KOPT-K1 (cell line): ENCODE measurements around the gene SLC25A10.

Experiments used
- H3K27ac ChIP-seq: fragments of 200-600 bp; sonication (generic); 2 replicates; pipeline ENCODE4 v1.5.1; 2016; ENCODE audit warnings: antibody characterized with exemption, mild to moderate bottlenecking, low read depth, low read length; ENCODE audit not compliant: poor library complexity, severe bottlenecking
- H3K36me3 ChIP-seq: fragments of 200-600 bp; sonication (generic); 2 replicates; pipeline ENCODE4 v1.5.1; 2017; ENCODE audit warnings: antibody characterized with exemption, mild to moderate bottlenecking, low read length, moderate library complexity; ENCODE audit not compliant: insufficient read depth
- H3K9me3 ChIP-seq: fragments of 200-600 bp; sonication (generic); 2 replicates; pipeline ENCODE4 v1.5.1; 2017; ENCODE audit warnings: antibody characterized with exemption, low read length, mild to moderate bottlenecking; ENCODE audit not compliant: insufficient read depth, poor library complexity, severe bottlenecking

SLC25A10 gene

DNA sequence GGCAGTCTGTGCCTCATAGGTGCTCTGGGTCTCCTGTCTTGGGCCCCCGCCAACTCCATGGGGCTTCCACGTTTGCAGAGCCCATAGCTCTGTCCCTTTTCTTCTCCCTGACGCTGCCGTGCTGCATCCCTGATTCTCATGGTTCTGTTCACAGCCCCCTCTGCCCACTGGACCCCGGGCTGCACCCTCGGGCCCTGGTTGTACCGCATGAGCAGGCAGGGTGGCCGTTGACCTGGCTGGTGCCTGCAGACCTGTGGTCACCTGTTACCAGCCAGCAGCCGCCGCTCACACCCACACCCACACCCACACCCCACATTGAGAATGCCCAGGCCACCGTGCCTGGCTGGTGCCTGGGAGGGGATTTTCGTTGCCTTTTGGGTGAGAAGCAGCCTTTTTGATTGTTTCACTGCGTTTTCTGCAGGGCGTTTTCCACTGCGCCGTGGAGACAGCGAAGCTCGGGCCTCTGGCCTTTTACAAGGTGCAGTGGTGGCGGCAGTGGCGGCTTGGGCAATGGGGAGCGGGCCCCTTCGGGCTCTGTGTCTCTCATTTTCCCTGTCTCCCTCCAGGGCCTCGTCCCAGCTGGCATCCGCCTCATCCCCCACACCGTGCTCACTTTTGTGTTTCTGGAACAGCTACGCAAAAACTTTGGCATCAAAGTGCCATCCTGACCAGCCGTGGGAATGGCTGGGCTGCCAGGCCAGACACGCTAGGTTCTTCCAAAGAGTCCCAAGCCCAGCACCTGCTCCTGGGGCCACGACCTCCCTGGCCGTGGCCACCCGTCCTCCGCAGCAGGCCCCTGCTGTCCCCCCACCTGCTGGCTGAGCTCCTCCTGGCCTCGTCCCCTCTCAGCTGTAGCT is 7.6 kb downstream of the SLC25A10 start:
- peaks cover 62% of the 10 kb centered on the region for H3K36me3 ChIP-seq
- H3K9me3 ChIP-seq: no peaks in the 10 kb centered on the region
- no peak overlapping the region for H3K27ac ChIP-seq

DNA sequence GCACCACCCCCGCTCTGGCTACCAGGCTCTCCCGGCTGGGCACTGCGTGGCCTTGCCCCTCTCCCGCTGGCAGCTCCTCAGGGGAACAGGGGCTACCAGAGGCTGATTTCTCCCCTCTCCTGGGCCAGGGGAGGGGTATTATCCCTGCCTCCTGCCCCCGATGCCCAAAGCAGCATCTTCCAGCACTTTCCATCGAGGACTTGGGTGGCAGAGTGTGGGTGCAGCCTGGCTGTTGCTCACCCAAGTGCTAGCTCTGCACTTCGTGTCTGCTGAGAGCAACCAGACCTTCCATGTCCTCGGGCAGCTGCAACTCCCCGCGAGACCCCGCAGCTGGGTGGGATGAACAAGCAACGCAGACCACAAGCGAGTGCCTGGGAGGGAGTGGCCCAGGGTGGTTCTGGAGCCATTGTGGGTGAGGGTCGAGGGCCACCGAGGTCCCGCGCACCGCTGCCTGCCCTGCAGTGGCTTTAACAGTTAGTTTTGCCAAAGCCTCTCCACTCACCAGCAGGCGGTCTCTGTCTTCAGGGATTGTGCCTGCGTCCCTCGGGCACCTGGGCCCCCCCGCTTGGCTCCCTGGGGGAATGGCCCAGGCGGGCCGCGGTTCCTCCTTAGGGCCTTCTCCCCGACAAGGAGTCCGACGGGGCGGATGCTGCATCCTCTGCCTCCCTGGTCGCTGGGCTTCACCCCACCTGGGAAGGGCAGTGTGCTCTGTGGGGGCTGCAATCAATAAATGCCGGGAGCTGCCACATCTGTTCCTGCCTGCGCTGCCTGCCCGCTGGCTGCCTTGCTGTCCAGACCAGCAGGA is 8.4 kb downstream of the SLC25A10 start:
- Histone ChIP-seq H3K27ac (no peak overlapping the region), H3K36me3 (peaks cover 54% of the 10 kb centered on the region), H3K9me3 (no peaks in the 10 kb centered on the region)

DNA sequence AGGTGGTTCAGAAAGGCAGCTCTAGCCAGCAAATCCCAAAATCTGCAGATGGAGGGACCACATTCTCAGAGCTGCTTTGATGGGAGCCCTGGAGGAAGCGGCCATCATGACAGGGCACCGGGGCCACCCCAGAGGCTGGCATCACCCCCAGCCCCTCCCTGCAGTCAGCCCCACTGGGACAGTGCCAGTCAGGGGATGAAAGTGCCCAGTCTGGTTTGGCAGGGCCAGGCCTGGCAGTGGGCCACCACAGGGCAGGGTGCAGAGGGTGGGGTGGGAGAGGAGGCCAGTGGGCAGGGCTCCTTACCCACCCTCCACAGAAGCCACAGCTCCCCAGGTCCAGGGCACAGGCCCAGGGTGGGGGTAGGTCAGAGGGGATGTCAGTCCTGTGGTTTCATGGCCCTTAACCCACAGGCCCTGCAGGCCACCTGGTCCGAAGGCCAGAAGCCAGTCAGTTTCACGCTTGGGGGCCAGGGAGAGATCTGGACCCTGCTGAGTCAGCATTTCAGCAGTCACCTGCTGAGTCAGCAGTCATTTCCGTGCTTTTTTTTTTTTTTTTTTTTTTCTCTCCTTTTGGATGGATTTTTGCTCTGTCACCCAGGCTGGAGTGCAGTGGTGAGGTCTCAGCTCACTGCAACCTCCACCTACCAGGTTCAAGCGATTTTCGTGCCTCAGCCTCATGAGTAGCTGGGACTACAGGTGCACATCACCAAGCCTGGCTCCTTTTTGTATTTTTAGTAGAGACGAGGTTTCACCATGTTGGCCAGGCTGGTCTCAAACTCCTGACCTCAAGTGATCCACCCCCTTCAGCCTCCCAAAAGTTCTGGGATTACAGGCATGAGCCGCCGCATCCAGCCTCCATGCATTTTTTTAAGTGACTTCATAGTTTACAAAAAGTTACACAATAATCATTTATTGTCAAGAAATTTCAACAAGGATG is 10.4 kb downstream of the SLC25A10 start:
- no peak overlapping the region for H3K27ac ChIP-seq
- H3K9me3 ChIP-seq: no peaks in the 10 kb centered on the region

DNA sequence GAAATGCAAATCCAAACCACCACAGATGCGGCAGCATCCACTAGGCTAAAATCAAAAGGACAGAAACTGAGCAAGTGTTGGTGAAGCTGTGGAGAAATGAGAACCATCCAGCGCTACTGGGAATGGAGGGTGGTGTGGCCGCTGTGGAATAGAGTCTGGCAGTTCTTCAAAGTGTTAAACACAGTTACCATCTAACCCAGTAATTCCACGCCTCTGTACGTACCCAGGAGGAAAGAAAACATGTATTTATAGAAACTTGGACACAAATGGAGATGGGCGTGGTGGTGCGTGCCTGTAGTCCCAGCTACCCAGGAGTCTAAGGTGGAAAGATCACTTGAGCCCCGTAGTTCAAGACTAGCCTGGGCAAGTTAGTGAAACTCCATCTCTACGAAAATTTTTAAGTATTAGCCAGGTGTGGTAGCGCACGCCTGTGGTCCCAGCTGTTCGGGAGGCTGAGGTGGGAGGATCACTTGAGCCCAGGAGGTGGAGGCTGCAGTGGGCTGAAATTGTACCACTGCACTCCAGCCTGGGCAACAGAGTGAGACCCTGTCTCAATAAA is 11.6 kb downstream of the SLC25A10 start:
- peaks cover 23% of the 10 kb centered on the region; the same call in 1 of the 2 replicates for H3K36me3 ChIP-seq
- no peak overlapping the region for H3K27ac ChIP-seq
- H3K9me3 ChIP-seq: no peaks in the 10 kb centered on the region

More for the DNA sequence above, 10.4 kb downstream of the SLC25A10 start:
- H3K36me3 ChIP-seq: peaks cover 34% of the 10 kb centered on the region

DNA sequence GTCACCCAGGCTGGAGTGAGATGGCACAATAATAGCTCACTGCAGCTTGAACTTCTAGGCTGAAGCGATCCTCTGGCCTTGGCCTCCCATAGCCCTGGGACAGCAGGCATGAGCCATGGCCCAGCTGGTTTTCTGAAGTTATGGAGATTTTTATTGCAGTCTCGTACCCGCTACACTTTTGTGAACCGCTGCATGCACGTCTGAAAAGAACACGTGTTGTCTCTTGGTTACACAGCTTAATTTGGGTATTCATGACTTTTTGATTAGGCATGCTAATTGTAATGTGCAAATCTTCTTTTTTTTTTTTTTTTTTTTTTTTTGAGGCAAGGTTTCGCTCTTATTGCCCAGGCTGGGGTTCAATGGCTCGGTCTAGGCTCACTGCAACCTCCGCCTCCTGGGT is 13.4 kb downstream of the SLC25A10 start:
- Histone ChIP-seq H3K9me3 (no peaks in the 10 kb centered on the region), H3K36me3 (peaks cover 8% of the 10 kb centered on the region; the same call in 1 of the 2 replicates), H3K27ac (no peak overlapping the region)

DNA sequence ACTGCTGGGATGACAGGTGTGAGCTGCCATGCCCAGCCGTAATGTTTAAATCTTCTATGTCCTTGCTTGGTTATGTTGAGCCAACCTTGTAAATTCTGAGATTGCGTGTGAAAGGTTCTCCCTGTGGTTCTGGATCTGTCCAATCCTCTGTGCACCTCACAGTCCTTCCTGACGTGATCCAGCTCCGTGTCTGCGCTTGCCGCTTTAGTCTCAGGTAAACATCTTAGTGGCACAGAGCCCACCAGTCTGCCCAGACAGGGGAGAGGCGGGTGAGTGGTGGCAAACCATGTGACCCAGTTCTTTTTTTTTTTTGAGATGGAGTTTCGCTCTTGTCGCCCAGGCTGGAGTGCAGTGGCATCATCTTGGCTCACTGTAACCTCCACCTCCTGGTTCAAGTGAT is 13.9 kb downstream of the SLC25A10 start:
- H3K9me3 ChIP-seq: no peaks in the 10 kb centered on the region
- H3K36me3 ChIP-seq: peaks cover 3% of the 10 kb centered on the region; the same call in 1 of the 2 replicates
- H3K27ac ChIP-seq: no peak overlapping the region

DNA sequence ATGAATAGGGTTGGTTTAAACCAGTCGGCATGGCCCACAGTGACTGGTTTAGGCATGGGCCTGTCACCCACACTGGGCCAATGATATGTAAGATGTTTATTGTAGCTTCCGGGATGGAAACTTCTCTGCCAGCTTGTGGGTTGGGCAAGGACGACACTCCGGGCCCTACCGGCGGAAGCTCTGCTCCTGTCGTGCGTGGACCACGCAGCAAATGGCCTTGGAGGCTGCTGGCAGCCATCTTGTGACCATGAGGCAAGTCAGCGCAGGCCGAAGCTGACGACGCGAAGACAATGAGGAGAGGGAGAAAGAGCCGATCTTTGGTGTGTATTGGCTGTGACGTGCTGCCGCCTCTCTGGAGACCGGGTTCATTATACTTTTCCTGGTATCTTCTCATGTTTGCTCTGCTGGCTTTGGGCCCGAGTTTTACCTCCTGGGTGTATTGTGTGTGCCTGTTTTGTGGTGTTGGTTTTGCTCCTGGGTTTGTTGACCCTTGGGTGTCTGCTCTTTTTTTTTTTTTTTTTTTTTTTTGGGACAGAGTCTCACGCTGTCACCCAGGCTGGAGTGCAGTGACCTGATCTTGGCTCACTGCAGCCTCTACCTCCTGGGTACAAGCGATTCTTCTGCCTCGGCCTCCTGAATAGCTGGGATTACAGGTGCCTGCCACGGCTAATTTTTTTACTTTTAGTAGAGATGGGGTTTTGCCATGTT is 15.4 kb downstream of the SLC25A10 start:
- Histone ChIP-seq H3K9me3 (no peaks in the 10 kb centered on the region), H3K36me3 (no peaks in the 10 kb centered on the region), H3K27ac (no peak overlapping the region)

DNA sequence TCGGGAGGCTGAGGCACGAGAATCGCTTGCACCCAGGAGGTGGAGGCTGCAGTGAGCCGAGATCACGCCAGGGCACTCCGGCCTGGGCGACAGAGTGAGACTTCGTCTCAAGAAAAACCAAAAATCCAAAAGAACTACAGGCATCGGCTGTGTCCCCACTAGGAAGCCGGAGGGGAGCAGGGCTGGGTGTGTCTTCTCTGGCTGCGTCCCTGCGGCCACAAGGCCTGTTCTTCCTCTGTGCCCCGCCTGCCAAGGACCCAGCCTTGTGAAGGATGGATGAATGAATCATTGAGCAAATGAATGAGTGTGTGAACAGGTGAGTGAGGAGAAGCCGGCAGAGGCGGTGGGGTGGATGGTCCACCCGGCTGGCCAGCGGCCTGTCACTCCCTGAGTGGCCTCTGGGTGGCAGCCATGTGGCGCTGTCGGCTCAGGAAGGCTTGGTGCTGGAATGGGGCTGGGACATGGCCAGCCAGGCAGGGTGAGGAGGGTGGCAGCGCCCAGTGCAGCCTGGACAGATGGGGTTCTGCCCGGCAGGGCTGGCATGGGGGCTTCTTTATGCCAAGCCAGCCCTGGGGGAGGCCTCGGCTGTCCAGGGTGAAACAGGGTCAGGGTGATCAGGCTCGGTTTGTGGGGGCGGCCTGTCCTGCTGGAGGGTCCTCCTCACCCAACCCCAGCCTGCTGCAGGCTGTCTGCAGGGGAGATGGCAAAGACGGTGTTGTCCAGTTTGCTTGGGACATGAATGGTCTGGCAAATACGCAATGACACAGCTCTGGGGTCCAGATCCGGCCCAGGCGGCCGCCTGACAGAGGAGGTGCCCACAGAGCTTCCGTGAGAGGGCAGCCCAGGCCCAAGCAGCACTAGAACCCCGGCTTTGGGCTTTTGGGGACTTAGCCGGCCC is 21.7 kb downstream of the SLC25A10 start:
- H3K27ac ChIP-seq: no peak overlapping the region
- no peaks in the 10 kb centered on the region for H3K36me3 ChIP-seq
- H3K9me3 ChIP-seq: no peaks in the 10 kb centered on the region

DNA sequence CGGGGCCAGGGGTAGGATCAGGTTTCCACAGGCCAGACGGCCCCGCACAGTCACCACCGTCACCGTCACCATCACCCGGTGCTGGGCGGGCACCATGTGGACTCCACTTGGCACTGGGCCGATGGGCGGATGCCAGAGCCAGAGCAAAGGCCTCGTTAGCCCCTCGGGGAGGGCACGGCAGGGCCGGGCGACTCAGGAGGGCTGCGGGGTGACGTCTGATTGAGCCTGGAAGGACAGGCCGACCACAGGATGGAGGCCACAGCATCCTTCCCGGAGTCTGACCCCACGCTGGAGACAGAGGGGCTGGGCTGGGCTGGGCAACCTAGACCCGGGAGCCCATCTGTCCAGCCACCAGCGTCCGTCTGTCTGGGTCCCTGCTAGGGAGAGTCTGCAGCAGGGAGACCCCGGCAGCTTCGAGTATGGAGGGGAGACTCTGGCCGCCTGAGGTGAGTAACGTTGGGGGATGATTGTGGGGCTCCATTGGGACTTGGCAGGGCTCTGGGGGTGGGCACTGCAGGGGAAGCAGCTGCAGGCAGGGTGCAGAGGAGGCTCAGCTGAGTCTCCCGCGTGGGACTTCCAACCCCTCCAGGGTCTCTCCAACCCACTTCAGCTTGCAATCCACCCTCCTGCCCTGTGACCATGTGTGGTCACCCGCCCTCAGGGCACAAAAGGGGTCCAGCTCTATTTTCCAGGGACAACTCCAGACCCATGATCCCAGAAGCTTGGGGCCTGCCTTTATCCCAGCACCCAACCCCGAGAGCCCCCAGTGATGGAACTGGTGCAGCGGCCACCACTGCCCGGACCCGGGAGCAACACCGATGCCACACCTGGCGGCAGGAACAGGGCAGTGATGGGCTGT is 22.6 kb downstream of the SLC25A10 start:
- no peak overlapping the region for H3K27ac ChIP-seq
- no peaks in the 10 kb centered on the region for H3K9me3 ChIP-seq
- no peaks in the 10 kb centered on the region for H3K36me3 ChIP-seq

DNA sequence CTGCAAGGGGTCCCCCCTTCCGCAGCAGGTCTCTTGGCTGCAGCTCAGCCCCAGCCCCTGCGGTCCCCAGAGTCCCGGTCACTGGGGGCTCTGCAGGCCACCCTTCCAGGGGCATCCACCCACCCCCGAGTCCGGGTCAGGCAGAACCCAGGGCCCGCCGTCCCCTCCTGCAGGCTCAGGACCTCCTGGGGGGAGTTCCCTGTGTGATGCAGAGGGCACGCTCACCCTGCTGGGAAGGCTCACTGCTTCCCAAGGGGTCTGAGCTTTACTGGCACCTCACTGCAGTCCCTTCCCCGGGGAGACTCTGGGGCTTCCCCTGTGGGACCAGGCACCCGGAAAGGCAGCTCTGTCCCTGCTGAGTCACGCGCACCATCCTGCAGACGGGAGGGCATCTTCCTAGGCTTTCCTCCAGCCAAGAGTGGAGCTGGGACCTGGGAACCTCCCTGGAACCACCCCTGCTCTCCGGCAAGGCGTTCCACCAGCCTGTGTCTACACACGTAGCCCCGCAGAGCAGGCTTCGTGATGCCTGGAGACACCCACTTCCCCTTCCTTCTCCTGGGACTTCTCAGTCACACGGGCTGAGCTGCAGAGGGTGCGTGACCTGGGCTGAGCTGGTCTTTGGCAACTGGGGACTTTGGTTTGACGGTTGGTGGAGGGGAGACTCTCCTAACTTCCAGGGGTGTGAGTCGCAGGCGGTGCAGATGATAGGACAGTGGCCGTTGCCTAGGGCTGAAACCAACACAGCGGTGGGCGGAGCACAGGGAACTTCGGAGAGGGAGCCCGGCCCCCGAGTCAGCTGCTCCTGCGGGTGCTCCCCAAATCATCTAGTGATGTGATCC is 23.4 kb downstream of the SLC25A10 start:
- no peak overlapping the region for H3K27ac ChIP-seq
- no peaks in the 10 kb centered on the region for H3K36me3 ChIP-seq
- no peaks in the 10 kb centered on the region for H3K9me3 ChIP-seq

DNA sequence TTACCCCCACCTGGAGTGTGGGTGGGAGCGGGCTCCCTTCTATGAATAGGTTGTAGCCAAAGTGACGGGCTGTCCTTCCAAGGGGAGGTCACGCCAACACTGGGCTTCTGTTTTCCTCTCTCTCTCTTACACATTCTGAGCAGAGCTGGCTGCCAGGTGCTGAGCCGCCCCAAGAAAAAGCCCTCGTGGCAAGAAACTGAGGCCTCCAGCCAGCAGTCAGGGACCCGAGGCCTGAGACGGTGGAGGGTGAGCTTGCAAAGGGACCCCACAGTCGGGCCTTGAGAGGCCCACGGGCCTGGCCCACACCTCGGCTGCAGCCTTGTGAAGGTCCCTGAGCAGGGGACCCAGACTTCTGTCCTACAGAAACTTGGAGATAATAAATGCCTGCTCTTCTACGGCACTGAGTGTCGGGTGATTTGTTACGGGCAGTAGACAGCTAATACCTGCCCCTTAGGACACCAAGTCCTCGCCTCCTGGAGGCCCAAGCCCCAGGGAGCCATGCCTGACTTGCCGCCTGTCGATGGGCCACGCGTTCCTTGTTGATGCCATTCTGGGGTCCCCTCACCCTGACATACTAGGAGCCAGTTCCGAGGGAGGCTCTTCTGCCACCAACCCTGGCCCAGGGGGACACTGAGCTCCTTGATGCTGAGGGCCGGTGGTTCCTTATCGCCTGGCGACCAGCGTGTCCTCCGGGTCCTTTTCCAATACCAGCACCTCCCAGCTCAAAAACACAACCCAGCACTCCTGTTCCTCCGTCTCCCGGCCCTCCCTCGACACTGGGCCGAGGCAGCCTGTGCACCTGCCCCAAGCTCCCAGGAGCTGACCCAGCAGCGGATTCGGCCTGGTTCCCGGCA is 26.1 kb downstream of the SLC25A10 start:
- no peak overlapping the region for H3K27ac ChIP-seq
- no peaks in the 10 kb centered on the region for H3K9me3 ChIP-seq
- H3K36me3 ChIP-seq: no peaks in the 10 kb centered on the region
